ENCODE measurements around the gene LINGO3.

Gene LINGO3

GRCh38 chr19:2326699-2327360, 18.9 kb upstream of the LINGO3 start:
- no peak for DNase-seq

GRCh38 chr19:2325281-2326046, 17.5 kb upstream of the LINGO3 start:
- DNase-seq, result no peak

DNA sequence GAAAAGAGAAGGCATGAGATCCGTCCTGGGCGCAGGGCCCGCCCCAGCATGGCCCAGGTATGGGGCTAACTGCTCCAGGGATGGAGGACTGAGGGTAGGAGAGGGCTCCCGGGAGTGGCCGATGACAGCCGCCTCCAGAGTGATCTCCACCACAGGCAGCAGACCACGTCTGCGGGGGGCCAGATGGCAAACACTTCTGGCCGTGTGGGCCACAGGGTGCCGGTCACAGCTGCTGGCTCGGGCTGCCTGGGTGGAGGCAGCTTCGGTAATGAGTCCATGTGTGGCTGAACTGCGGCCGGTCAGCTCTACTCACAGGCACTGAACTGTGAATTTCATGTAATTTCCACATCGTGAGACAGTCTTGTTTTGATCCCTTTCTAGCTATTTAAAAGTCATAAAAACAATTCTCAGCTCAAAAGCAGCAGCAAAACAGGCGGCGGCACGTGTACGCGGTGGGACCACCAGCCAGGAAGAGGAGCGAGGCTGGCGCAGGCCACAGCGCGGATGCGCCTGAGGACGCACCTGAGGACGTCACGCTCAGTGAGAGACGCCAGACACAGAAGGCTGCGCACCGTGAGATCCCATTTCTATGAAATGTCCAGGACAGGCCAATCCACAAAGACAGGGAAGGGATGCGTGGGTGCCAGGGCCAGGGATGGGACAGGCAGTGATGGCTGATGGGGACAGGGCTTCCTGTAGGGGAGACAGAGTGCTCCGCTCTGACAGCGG, 16.4 kb upstream of the LINGO3 start:
- DNase-seq, result no peak

- DNase-seq, result no peak
These were observed 15.8 kb upstream of the LINGO3 start for GRCh38 chr19:2323707-2324106.

DNA sequence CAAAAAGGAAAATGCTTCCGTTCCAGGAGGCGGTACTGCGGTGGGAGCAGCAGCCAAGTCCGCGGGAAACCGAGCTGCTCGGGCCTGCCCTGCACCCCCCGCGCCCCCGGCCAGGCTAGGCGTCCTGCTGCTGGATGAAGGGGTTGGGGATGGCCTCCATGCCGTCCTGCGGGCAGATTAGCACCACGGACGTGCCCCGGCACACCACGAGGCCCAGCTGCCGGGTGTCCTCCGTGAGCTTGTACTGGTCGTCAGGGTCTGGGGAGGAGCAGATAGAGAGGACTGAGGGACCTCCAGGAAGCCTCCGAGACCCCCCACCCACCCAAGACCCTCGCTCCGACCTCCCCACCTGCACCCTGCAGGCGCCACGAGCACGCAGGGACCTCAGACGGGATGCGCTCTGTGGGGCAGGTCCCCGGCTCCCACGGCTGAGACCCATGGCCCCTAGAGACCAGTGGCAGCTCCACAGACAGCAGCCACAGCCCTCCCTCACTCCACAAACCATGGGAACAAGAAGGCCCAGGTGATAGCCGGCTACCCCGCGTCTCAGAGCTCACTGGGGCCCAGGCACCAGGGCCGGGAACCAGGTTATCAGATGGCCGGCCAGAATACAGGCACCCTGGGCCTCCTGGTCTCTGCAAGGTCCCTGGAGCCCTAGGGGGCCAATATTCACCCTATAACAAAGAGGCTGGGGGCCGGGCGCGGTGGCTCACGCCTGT, 13.8 kb upstream of the LINGO3 start:
- DNase-seq, result no peak

DNA sequence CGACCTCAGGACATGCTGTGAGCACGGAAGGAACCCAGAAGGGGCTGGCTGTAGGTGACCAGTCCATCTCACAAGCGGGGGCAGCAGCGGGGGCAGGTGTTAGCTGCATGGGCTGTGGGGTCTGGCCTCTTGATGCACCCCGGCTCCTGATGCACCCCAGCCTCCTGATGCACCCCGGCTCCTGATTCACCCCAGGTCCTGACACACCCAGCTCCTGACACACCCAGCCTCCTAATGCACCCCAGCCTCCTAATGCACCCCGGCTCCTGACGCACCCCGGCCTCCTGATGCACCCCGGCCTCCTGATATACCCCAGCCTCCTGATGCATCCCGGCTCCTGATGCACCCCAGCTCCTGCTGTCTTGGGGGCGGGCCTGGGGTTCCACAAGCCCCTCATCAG, 13.0 kb upstream of the LINGO3 start:
- DNase-seq, result no peak

- no peak for DNase-seq
These were observed 12.1 kb upstream of the LINGO3 start for GRCh38 chr19:2320049-2320448.

- no peak for DNase-seq
These were observed 11.6 kb upstream of the LINGO3 start for GRCh38 chr19:2319551-2319950.

GRCh38 chr19:2318923-2319322, 11.0 kb upstream of the LINGO3 start:
- no peak for DNase-seq

DNA sequence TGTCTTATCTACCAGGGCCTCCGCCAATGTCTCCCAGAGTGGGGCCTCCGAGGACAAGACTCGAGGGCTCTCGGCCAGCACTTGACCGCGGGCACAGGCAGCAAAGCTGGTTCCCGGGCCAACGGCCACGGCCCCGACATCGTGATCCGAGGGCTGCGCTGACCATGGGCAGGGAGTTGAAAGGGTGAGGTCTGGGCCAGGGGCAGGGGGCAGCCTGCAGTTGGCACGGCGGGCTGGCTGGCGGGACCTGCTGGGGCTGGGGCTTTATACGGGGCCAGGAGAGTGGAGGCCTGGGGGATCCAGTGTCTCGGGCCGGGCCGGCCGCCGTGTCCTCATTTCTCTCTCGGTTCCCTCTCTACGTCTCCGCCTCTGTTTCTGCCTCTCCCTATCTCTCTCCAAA, 9.8 kb upstream of the LINGO3 start:
- no peak for DNase-seq

DNA sequence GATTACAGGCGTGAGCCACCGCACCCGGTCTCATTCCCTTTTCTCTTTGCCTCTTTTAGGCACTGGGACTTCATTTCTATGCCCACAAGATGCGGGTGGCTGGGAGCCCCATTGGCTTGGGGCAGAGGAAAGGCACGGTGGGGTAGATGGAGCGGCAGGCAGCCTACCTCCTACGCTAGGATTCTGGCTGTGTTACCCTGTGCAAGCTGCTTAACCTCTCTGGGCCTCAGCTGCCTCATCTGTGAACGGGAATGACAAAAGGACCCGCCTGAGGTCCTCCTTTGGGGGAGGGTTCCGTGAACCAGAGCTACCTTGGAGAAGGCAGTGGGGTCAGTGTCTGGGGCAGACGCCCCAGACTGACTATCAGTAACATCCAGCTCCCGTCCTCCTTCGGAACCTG, 9.3 kb upstream of the LINGO3 start:
- no peak for DNase-seq

DNA sequence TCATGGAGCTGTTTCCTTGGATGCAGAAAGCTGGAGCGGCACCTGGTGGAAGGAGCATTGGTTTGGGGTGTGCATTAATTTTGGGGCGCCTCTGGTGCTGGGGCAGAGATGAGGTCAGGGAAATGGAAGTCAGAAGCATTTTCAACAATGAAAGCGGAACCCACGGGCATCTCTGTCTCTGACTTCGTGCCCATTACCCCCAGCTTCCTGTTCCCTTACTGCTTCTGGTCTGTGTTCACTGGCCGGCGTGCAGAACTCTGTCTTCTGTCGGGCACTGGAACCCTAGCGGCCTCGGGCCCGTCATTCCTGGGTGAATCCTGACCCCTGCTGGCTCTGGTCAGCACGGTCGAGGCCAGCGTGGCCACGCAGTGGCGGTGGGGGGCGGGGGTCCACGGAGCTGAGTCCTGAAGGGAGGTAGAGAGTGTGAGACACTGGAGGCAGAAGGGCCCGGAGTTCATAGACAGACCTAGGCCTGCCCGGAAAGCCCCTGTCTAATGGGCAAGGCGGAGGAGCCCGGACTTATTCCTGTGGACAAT, 7.9 kb upstream of the LINGO3 start:
- no peak for DNase-seq

DNA sequence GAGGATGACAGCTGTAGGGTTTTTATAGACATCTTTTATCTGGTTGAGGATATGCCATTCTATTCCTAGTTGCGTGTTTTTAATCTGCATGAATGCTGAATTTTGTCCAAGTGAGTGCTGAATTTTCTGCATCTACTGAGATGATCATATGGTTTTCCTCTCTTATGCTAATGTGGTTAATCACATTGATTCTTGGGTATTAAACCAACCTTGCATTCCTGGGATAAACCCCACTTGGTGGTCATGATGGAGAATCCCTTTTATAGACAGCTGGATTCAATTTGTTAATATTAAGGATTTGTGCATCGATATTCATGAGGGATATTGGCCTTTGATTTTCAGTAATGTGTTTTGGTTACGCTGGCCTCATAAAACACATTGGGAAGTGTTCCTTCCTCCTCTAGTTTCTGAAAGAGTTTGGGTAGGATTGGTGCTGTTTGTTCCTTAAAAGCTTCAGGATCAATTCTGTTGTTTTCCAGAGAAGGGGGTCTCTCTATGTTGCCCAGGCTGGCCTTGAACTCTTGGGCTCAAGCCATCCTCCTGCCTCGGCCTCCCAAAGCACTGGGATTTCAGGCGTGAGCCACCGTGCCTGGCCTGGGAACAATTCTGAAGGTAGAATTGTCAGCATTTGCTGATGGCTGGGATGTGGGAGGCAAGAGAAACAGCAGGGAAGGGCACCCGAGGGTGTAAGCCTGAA, 7.3 kb upstream of the LINGO3 start:
- no peak for DNase-seq

DNA sequence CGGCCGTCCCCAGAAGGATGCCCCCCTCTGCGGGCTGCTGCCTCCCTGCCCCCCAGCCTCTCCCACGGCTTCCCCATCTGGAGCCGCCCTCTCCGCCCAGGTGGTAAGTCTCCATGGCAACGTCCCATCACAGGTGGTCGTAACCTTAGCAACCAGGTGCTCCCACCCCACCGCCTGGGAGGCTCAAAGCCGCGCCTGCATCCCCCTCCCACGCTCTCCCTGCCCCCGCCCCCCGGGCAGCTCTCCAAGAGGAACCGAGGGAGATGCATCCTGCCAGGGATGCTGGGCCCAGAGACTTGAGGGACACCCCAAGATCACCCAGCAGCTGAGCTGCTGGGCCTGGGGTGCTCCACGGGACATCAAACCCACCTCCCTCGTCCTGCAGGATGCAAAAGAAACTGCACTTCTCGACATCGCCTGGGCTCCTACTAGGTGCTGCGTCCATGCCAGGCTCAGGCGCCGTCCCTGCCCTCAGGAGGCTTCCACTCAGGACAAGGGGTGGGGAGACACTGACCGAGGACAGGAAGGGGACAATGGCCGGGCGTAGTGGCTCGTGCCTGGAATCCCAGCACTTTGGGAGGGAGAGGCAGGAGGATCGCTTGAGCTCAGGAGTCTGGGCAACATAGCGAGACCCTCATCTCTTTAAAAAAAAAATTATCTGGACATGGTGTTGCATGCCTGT, 5.0 kb upstream of the LINGO3 start:
- no peak for DNase-seq

DNA sequence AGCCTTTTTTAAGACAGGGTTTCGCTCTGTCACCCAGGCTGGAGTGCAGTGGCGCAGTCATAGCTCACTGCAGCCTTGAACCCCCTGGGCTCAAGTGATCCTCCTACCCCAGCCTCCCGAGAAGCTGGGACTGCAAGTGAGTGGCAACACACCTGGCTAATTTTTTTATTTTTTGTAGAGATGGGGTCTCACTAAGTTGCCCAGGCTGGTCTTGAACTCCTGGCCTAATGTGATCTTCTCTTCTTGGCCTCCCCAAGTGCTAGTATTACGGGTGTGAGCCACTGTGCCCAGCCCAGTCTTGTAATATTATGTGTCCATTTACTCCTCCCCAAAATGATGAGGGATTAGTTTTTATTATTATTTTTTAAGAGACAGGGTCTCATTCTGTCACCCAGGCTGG, 3.1 kb upstream of the LINGO3 start:
- DNase-seq, result no peak

DNA sequence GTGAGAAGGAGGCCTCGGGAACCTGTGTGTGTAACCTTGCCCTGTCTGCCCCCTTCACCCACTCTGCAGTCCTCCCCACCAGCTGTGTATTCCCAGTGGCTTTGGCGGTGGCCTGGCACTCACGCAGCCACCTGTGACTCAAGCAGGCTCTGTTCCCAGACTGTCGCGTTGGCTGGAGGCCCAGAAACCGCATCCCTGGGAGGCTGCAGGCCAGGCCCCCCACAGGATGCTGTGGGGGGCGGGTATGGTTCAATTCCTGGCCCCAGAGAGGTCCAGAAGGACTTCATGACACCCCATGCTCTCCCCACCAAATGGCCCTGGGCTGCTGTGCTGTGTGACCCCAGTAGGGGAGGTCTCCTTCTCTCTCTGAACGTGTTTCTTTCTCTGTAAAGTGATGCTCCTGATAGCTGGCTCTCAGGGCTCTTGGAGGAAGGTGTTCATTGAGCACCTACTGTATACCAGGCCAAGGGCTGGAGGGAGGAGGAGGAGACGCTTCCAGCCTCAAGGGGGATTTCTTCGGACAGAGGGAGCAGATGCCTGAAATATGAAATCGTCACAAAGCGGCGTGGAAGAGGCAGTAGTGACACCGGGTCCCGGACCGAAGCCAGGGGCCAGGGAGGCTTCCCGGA, 1.9 kb upstream of the LINGO3 start:
- no peak for DNase-seq

DNA sequence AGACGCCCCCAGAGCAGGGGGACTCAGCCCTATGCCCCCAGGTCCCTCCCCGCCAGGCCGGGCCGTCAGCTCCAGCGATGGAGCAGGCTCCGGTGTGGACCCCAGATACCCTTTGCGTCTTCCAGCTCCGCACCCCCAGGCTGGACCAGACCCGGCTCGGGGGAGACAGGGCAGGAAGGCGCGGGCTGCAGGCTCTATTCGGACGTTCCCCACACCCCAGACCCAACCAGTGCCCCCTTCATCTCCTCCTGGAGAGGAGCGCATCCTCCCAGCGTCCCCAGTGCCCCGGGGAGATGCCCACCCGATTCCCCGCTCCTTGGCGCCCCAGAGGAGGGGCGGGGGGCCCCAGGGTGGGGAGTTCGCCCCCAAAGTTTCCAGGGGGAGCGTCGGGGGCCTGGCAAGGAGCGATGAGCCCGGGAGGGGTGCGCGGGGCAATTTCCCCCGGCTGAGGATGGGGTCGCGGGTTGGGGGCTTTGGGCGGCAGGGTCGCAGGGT, 389 bp downstream of the LINGO3 start:
- no peak for DNase-seq

DNA sequence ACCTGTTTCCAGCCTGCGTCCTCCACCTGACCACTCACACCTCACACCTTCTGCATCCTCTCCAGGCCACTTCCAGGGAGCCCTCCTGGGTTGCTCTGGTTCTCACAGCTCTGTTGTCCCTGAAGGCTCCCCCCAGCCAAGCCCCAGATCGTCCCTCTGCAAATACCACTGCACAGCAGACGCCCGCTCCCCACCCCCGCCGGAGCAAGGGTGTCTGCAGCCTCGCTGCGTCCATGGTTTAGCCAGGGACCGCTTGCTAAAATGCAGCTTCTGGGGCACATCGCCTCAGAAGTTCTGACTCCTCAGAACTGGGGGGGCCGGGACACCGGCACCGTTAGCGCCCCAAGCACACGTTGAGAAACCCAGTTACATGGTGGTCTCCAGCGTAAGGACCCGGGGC, 983 bp downstream of the LINGO3 start:
- DNase-seq, result no peak

DNA sequence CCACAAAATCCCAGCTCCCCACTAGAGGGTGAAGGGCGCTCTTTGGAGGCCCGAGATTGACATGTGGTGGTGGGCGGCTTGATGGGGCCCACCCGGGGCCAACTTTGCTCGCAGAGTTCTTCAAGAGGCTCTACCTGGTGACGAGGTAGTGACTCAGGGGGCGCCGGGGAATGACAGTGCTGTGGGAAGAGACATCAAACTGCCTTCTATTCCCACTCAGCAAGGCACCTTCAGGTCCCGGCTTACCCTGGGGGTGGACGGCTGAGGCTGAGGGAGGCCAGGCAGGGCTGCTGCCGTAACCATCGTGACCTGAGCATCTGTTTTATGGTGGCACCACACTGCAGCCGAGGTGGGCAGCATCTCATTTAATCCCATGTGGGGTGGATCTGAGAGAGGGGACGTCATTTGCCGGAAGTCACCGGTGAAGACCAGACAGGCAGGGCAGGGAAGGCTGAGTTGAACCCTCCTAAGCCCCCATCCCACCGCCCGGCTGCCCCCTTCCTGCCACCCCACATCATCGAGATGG, 1.6 kb downstream of the LINGO3 start:
- DNase-seq, result no peak

DNA sequence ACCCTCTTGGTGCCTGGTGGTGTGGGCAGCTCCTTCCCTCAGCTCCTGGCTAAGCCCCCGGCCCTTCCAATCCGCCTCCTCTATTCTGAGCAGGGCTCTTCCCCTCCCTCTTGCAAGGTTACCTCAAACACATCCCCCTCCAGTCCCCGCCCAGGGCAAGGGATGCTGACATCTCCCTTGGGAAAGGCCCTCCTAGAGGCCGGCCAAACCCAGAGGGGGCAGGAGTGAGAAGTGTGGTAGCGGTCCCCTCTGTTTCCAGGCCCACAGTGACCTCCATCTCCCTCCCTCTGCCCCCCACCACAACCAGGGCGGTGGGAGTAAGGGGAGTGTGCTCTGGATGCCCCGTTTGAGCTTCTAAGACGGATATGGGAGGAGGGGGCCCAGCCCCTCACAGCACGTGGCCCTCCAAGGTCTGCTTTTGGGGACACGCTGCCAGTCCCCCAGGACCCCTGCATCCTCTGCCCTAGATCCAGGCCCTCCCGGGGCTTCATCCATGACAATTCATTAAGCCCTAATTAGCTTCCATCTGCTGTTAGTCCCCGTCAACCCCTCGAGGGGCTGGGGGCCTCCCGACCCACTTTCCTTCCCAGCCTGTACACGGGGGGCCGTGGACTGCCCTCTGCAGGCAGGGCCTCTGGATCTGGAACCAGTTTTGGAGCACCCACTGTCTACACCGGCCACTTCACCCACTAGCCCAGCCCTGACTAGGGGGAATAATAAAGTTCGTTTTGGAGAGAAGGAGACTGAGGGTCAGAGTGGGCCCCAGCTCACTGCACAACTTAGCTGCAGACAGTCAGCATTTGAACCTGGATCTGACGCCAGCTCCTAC, 2.3 kb downstream of the LINGO3 start:
- no peak for DNase-seq
